ENCODE data around the gene ADD3.

Gene ADD3

GRCh38 chr10:110160522-110160921, 152.7 kb downstream of the ADD3 start:
- DNase-seq: no peak

GRCh38 chr10:110162741-110163145, 155.0 kb downstream of the ADD3 start:
- no peak for DNase-seq

GRCh38 chr10:110163192-110163773, 155.5 kb downstream of the ADD3 start:
- no peak for DNase-seq

GRCh38 chr10:110163841-110164240, 156.1 kb downstream of the ADD3 start:
- DNase-seq: no peak

- no peak for DNase-seq
Observed at GRCh38 chr10:110165239-110165638, 157.5 kb downstream of the ADD3 start.

- no peak for DNase-seq
Observed at GRCh38 chr10:110167149-110167548, 159.4 kb downstream of the ADD3 start.

- DNase-seq: no peak
Observed at GRCh38 chr10:110168601-110169481, 161.1 kb downstream of the ADD3 start.

GRCh38 chr10:110169586-110169985, 161.8 kb downstream of the ADD3 start:
- DNase-seq: no peak

GRCh38 chr10:110170142-110170971, 162.6 kb downstream of the ADD3 start:
- no peak for DNase-seq

GRCh38 chr10:110171032-110171431, 163.2 kb downstream of the ADD3 start:
- DNase-seq: no peak

- no peak for DNase-seq
Observed at GRCh38 chr10:110172155-110172554, 164.4 kb downstream of the ADD3 start.

GRCh38 chr10:110174201-110174600, 166.4 kb downstream of the ADD3 start:
- DNase-seq: no peak

- DNase-seq: no peak
Observed at GRCh38 chr10:110174816-110175215, 167.0 kb downstream of the ADD3 start.

GRCh38 chr10:110175406-110175805, 167.6 kb downstream of the ADD3 start:
- DNase-seq: no peak

- DNase-seq: no peak
Observed at GRCh38 chr10:110176141-110177030, 168.6 kb downstream of the ADD3 start.

- DNase-seq: no peak
Observed at GRCh38 chr10:110179220-110179619, 171.4 kb downstream of the ADD3 start.

- no peak for DNase-seq
Observed at GRCh38 chr10:110181451-110181850, 173.7 kb downstream of the ADD3 start.

- no peak for DNase-seq
Observed at GRCh38 chr10:110181911-110182310, 174.1 kb downstream of the ADD3 start.

- no peak for DNase-seq
Observed at GRCh38 chr10:110184398-110184797, 176.6 kb downstream of the ADD3 start.
